ENCODE data around the gene CYCS.

- TF ChIP-seq CTCF (conservative IDR thresholded peaks at IDR 0.05), result no peak
- TF ChIP-seq EZH2 (IDR thresholded peaks at IDR 0.05; ENCODE audit: low read depth), result no peak
Observed at GRCh38 chr7:25117226-25118047, 7.6 kb downstream of the CYCS start.

Measured in PC-9 (cell line).